ENCODE data around the gene OLIG2.

Gene OLIG2

GRCh38 chr21:33033094-33033951 is 7.6 kb downstream of the OLIG2 start:
- DNase-seq (ENCODE audit: low spot score), result no peak

DNA sequence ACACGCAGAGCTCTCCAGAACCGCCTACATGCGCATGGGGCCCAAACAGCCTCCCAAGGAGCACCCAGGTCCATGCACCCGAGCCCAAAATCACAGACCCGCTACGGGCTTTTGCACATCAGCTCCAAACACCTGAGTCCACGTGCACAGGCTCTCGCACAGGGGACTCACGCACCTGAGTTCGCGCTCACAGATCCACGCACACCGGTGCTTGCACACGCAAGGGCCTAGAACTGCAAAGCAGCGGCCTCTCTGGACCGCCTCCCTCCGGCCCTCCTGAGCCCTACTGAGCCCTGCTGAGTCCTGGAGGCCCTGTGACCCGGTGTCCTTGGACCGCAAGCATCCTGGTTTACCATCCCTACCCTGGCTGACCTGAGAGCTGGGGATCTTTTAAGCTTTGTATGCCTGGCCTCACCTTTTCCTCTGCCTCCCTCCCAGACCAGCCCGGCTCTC is 8.3 kb downstream of the OLIG2 start:
- DNase-seq (ENCODE audit: low spot score), result no peak

DNA sequence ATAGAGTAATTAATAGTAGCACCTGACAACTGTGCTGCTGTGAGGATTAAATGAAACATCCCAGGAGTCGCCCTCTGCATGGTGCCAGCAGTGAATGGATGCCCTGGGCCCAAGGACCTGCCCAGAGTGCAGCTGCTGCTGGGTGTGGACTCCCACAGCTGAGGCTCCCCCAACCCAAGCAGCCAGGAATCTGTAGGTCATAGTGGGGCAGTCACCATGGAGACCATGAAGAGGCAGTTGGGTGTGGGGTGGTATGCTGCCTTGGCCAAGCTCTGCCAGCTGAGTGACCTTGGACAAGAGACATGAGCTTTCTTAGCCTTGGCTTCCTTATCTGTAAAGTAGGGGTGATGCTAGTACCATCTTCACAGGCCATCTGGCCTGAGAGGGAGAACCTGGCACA is 9.4 kb downstream of the OLIG2 start:
- DNase-seq (ENCODE audit: low spot score), result no peak

GRCh38 chr21:33036430-33037162 is 10.9 kb downstream of the OLIG2 start:
- no peak for DNase-seq (ENCODE audit: low spot score)

GRCh38 chr21:33037501-33037900 is 11.8 kb downstream of the OLIG2 start:
- DNase-seq (ENCODE audit: low spot score), result no peak

GRCh38 chr21:33039536-33039935 is 13.8 kb downstream of the OLIG2 start:
- DNase-seq (ENCODE audit: low spot score), result no peak

DNA sequence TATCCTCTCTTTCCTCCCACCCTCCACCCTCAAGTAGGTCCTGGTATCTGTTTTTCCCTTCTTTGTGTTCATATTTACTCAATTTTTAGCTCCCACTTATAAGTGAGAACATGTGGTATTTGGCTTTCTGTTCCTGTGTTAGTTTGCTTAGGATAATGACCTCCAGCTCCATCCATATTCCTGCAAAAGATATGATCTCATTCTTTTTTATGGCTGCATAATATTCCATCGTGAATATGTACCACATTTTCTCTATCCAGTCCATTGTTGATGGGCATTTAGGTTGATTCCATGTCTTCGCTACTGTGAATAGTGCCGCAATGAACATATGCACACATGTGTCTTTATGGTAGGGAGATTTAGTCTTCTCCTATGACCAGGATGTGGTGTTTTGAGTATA is 14.5 kb downstream of the OLIG2 start:
- no peak for DNase-seq (ENCODE audit: low spot score)

DNA sequence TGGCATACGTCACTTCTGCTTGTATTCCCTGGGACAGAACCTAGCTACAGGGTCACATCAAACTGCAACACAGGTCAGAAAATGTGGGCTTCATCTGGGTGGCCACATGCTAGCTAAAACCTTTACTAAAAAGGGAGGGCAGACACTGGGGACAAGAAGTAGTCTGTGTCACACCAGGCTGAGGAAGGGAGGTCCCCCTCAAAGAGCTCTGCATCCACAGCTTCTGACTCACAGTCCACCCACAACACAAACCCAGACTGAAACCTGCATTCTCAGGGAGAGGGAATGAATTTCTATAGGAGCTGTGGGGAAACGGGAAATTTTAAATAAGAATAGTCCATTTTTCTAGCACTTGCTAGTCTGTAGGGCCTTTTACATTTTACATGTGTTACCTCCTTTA is 16.2 kb downstream of the OLIG2 start:
- no peak for DNase-seq (ENCODE audit: low spot score)

GRCh38 chr21:33042812-33043211 is 17.1 kb downstream of the OLIG2 start:
- no peak for DNase-seq (ENCODE audit: low spot score)

- no peak for DNase-seq (ENCODE audit: low spot score)
Observed at GRCh38 chr21:33046455-33046854, 20.7 kb downstream of the OLIG2 start.

DNA sequence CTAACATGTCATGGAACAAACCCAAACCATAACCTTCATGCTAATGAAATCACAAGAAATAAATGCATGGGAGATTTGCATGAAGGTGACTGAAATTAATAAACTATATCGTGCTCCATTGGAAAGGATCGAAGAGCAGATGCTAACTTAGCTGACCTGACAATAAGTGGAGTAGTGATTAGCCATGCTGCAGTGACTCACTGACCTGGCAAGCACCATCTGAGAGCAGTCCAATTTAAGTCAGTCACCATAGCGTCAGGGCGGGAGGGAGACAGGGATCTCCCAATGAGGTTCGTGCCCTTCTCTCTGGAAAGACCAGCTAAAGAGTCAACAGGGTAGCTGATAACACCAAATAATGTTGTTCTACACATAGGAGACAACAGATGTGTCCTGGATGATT is 21.5 kb downstream of the OLIG2 start:
- DNase-seq (ENCODE audit: low spot score), result no peak

GRCh38 chr21:33051925-33052324 is 26.2 kb downstream of the OLIG2 start:
- DNase-seq (ENCODE audit: low spot score), result no peak

DNA sequence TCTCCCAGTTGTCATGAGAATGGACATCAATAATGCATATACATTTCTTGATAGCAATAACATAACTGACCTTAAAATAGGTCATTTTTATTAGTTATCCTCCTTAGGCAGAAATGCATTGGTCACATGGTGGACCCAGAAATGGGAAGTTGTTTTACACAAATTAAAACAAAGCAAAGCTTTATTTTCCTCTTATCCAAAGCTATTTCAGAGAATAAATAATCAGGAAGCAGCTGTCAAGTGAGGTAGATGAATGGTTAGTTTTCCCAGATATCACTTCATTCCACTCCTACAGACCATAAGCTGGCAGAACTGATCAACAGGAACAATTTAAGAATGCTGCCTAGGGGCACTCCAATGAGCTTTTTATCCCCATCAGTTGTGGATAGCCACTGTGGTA is 28.2 kb downstream of the OLIG2 start:
- no peak for DNase-seq (ENCODE audit: low spot score)

DNA sequence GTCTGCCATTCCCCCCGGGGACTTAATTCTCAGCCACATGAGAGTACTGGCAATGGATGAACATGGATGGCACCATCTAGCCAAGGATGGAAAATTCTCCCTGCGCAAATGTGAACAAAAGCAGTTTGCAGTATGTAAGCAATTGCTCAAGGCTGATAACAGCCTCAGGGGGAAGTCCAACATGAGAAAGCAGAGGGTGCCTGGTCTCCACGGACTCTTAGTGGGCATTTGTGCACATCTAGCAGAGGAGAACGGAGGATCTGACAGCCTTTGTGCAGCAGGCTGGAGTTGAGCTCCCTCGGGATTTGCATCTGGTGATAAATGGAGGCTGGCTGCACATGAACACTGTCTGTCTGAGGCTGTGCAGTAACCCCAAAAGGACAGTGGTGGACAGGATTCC is 30.3 kb downstream of the OLIG2 start:
- DNase-seq (ENCODE audit: low spot score), result no peak

DNA sequence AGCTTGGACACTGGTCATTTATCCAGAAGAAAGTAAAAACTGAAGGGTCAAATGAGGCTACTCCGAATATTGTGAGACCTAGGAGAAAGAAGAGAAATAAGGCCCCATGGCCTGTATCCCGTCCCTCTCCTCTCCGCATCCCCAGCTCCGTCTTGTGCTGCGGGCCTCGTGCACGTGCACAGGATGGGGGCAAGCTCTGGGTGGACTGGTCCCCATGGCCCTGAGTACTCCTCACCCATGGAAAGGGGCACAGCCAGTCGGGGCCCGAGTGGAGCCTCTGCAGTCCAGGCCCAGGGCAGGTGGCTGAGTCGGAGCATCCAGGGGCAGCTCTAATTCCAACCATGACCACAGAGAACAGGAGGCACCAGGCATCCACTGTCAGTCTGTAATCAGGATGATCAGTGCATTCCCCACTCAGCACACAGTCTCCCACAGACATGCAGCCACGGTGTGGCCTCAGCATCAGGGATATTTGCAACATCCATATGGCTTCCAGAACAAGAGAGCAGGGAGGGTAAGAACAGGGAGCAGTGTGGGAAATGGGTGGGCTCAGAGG is 31.7 kb downstream of the OLIG2 start:
- DNase-seq (ENCODE audit: low spot score), result no peak

DNA sequence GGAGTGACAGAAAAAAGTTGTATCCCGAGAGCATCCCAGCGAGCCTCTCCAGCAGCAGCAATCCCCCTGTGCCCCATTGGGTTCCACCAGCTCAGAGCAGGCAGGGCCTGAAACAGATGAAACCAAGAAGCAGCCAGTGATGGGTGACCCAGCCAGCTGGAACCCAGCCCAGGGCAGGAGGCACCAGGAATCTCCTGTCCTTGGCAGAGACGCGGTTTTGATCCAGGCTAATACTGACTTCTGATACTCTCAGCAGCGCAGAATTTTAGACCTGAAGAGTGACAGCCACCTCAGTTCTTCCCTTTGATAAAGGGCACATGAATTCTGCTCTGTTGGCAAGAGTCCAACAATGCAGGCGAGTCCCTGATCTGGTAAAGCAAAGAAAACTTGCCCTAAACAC is 32.8 kb downstream of the OLIG2 start:
- no peak for DNase-seq (ENCODE audit: low spot score)

- no peak for DNase-seq (ENCODE audit: low spot score)
Observed at GRCh38 chr21:33058957-33059356, 33.2 kb downstream of the OLIG2 start.

DNA sequence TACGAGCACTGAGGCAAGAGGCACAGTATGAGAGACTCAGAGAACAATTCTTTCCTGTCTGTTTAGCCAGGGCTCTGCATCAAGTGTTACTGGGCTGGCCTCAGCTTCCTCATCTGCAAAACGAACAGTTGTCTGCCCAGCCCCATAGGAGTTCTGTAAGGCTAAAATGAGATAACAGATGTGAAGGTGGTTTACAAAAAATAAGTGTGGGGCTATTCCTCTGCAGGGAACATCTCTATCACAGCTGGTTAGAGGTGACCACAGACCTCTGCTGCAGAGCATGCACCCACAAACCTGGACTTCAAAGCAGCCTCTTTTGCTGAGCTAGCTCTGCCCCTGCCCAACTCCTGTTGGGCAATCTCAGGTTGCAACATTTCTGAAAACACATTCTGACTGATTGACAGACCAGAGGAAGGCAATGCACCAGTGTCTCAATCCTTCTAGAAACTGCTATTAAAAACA is 33.7 kb downstream of the OLIG2 start:
- DNase-seq (ENCODE audit: low spot score), result no peak

GRCh38 chr21:33061233-33061632 is 35.5 kb downstream of the OLIG2 start:
- no peak for DNase-seq (ENCODE audit: low spot score)

GRCh38 chr21:33063375-33063883 is 37.7 kb downstream of the OLIG2 start:
- DNase-seq (ENCODE audit: low spot score), result no peak

DNA sequence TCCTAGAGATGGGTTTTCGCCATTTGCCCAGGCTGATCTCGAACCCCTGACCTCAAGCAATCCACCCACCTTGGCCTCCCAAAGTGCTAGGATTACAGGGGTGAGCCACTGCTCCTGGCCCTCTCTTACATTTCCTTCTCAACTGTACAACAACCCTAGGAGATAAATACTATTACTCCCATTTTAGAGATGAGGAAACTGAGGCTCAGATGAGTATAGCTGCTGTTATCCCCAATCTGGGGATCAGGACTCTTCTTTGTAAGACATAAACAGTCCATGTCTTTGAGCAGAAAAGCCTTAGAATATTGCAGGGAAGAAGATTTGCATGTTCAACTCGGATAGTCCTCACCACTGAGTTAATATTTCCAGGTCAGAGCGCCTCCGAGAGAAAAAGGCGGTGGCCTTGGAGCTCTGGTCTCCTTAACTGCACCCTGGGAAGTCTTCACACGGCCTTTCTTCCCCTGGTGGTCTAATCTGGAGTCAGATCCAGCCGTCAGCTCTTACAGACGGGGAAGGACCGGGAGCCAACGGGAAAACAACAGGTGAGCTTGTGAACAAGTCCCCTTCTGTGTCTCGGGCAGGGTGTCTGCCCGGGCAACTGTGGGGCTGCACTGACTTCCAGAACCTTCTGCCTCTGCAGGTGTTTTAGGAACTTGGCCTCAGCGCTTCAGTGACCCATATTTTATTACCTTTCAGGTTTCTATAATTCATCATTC is 38.3 kb downstream of the OLIG2 start:
- DNase-seq (ENCODE audit: low spot score), result no peak
